ENCODE measurements around the gene ROBO2.

ROBO2 gene

DNA sequence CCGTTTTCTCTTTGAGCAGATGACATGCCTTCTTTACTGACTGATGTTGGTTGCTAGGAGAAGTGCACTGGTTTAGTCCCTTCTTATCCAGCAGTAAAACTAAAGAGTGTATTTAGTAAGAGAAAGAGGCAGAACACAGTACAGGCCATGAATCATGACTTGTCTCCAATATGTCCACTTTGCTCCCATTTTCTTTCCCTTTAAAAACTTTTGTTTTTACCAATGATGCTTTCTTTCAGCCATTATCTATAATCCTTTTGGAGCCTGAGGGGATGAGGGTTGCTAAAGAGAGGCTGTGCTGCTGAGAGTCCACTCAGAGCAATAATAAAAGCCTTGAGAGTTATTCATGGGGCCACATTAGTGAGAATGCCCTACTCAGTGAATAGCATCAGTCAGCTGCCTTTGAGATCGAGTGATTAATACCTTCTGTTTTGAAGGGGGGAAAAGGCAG, 12.2 kb downstream of the ROBO2 start (continued):
- TF ChIP-seq, protein P1, sequence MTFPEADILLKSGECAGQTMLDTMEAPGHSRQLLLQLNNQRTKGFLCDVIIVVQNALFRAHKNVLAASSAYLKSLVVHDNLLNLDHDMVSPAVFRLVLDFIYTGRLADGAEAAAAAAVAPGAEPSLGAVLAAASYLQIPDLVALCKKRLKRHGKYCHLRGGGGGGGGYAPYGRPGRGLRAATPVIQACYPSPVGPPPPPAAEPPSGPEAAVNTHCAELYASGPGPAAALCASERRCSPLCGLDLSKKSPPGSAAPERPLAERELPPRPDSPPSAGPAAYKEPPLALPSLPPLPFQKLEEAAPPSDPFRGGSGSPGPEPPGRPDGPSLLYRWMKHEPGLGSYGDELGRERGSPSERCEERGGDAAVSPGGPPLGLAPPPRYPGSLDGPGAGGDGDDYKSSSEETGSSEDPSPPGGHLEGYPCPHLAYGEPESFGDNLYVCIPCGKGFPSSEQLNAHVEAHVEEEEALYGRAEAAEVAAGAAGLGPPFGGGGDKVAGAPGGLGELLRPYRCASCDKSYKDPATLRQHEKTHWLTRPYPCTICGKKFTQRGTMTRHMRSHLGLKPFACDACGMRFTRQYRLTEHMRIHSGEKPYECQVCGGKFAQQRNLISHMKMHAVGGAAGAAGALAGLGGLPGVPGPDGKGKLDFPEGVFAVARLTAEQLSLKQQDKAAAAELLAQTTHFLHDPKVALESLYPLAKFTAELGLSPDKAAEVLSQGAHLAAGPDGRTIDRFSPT (tag by site-specific recombination; IDR thresholded peaks at IDR 0.05) = no peak
- TF ChIP-seq ZNF133 (tag by site-specific recombination; IDR thresholded peaks at IDR 0.05) = no peak
- no peak for TF ChIP-seq ZNF660 (tag by site-specific recombination; IDR thresholded peaks at IDR 0.05)
- TF ChIP-seq OSR2 (tag by site-specific recombination; IDR thresholded peaks at IDR 0.05) = no peak

DNA sequence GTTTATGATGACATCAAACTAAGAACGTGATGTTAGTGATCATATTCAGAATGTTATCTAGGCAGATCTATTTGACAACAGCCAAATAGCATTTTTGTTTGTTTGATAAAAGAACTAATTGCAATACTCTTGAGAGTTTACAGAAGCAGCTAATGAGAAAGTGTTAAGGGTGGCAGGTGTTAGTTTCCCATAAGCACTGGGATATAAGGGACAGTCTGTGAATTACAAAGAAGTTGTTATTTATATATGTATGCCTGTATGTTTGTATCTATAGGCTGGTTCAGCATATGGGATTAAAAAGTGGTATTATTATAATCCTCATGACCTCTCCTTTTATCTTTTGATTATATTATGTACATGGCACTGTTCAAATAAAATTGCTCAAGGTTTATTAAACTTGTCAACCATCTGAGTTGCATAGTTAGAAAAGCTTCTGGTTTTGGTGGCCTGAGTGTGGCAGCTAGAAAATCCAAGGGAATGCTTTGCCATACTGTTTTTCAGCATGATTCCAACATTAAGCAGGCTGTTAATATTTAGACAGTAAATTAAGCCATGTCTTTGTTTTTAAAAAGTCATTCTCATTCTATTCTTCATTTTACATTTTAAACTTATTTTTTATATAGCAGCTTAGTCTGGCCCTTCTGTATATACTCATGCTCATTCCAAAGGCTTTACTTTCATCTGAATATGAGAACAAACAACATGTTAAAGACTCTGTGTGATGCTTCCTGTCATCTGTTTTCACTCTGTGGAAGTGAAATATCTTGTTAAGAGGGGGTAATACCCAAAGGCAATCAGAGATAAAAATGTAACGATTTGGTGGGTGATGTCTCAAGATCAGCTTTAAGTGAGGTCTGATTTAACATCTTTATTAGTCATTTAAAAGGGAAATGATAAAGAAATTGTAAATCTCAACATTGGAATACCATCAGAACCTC, 13.1 kb downstream of the ROBO2 start:
- no peak overlapping the region for H3K27ac ChIP-seq (ENCODE audit: extremely low read depth, low read depth, low read length)
- POLR2A ChIA-PET = no interaction called here
- H3K4me1 ChIP-seq (ENCODE audit: control insufficient read depth, insufficient read depth, low read length) = peaks cover 11% of the 10 kb centered on the region; the same call in 1 of the 2 replicates
- no peak overlapping the region for H3K4me3 ChIP-seq (ENCODE audit: low read depth, low read length)
- CTCF ChIA-PET = interaction anchor here (1.0 kb wide), 1 partner anchor 10 kb away, joined by 3 read pairs; no protein-coding TSS in a partner anchor
- TF ChIP-seq OSR2 (tag by site-specific recombination; IDR thresholded peaks at IDR 0.05) = 0 out of 2 replicates have a peak, but pooled peaks have one; percentile 7
- TF ChIP-seq ZNF837 (tag by site-specific recombination; IDR thresholded peaks at IDR 0.05) = no peak
- no peaks in the 10 kb centered on the region for H3K36me3 ChIP-seq (ENCODE audit: control insufficient read depth in 2 of 2, insufficient read depth in 1 of 2, low read length in 2 of 2)
- no peaks in the 10 kb centered on the region for H3K9me3 ChIP-seq (ENCODE audit: control insufficient read depth, insufficient read depth, low read depth, low read length)

- ChIA-PET CTCF (no interaction called here), POLR2A (no interaction called here)
- Histone ChIP-seq H3K4me1 (ENCODE audit: control insufficient read depth, insufficient read depth, low read length) (peaks cover 11% of the 10 kb centered on the region; the same call in 1 of the 2 replicates), H3K27ac (ENCODE audit: extremely low read depth, low read depth, low read length) (no peak overlapping the region), H3K9me3 (ENCODE audit: control insufficient read depth, insufficient read depth, low read depth, low read length) (no peaks in the 10 kb centered on the region), H3K36me3 (ENCODE audit: control insufficient read depth in 2 of 2, insufficient read depth in 1 of 2, low read length in 2 of 2) (no peaks in the 10 kb centered on the region), H3K4me3 (ENCODE audit: low read depth, low read length) (no peak overlapping the region)
- TF ChIP-seq, protein P2, sequence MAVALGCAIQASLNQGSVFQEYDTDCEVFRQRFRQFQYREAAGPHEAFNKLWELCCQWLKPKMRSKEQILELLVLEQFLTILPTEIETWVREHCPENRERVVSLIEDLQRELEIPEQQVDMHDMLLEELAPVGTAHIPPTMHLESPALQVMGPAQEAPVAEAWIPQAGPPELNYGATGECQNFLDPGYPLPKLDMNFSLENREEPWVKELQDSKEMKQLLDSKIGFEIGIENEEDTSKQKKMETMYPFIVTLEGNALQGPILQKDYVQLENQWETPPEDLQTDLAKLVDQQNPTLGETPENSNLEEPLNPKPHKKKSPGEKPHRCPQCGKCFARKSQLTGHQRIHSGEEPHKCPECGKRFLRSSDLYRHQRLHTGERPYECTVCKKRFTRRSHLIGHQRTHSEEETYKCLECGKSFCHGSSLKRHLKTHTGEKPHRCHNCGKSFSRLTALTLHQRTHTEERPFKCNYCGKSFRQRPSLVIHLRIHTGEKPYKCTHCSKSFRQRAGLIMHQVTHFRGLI (tag by site-specific recombination; IDR thresholded peaks at IDR 0.05) = no peak
- TF ChIP-seq WT1 (tag by site-specific recombination; IDR thresholded peaks at IDR 0.05) = peak; percentile 69
- no peak for TF ChIP-seq ZNF292 (tag by site-specific recombination; IDR thresholded peaks at IDR 0.05; ENCODE audit: borderline replicate concordance, low read depth)
- TF ChIP-seq KLF8 (tag by site-specific recombination; IDR thresholded peaks at IDR 0.05) = no peak
- no peak for TF ChIP-seq ZNF274 (IDR thresholded peaks at IDR 0.05; ENCODE audit: low read length)
- no peak for TF ChIP-seq ZNF274 (tag by site-specific recombination; IDR thresholded peaks at IDR 0.05; ENCODE audit: borderline replicate concordance)
- peak; percentile 42; the same call in 1 of the 2 replicates for TF ChIP-seq ZBTB20 (tag by site-specific recombination; IDR thresholded peaks at IDR 0.05)
- no peak for TF ChIP-seq ZNF585B (tag by site-specific recombination; IDR thresholded peaks at IDR 0.05)
- TF ChIP-seq ZSCAN4 (tag by site-specific recombination; IDR thresholded peaks at IDR 0.05) = no peak
- TF ChIP-seq, protein P3, sequence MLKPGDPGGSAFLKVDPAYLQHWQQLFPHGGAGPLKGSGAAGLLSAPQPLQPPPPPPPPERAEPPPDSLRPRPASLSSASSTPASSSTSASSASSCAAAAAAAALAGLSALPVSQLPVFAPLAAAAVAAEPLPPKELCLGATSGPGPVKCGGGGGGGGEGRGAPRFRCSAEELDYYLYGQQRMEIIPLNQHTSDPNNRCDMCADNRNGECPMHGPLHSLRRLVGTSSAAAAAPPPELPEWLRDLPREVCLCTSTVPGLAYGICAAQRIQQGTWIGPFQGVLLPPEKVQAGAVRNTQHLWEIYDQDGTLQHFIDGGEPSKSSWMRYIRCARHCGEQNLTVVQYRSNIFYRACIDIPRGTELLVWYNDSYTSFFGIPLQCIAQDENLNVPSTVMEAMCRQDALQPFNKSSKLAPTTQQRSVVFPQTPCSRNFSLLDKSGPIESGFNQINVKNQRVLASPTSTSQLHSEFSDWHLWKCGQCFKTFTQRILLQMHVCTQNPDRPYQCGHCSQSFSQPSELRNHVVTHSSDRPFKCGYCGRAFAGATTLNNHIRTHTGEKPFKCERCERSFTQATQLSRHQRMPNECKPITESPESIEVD (tag by site-specific recombination; IDR thresholded peaks at IDR 0.05) = peak; percentile 60; the same call in 1 of the 2 replicates
- TF ChIP-seq YY2 (tag by site-specific recombination; IDR thresholded peaks at IDR 0.05) = no peak
- TF ChIP-seq TCF7L2 (IDR thresholded peaks at IDR 0.05; ENCODE audit: borderline replicate concordance, low read depth, low read length) = peak; percentile 41; the same call in 1 of the 2 replicates
- no peak for TF ChIP-seq REPIN1 (tag by site-specific recombination; IDR thresholded peaks at IDR 0.05; ENCODE audit: low read depth)
- no peak for TF ChIP-seq KLF17 (tag by site-specific recombination; IDR thresholded peaks at IDR 0.05)
- no peak for TF ChIP-seq ZNF629 (tag by site-specific recombination; IDR thresholded peaks at IDR 0.05)
- TF ChIP-seq ZNF837 (tag by site-specific recombination; IDR thresholded peaks at IDR 0.05) = no peak
- TF ChIP-seq ZNF701 (tag by site-specific recombination; IDR thresholded peaks at IDR 0.05) = no peak
- TF ChIP-seq, protein P4, sequence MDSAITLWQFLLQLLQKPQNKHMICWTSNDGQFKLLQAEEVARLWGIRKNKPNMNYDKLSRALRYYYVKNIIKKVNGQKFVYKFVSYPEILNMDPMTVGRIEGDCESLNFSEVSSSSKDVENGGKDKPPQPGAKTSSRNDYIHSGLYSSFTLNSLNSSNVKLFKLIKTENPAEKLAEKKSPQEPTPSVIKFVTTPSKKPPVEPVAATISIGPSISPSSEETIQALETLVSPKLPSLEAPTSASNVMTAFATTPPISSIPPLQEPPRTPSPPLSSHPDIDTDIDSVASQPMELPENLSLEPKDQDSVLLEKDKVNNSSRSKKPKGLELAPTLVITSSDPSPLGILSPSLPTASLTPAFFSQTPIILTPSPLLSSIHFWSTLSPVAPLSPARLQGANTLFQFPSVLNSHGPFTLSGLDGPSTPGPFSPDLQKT (IDR thresholded peaks at IDR 0.05; ENCODE audit: borderline replicate concordance, low read depth, low read length) = no peak
- no peak for TF ChIP-seq ZNF138 (tag by site-specific recombination; IDR thresholded peaks at IDR 0.05; ENCODE audit: borderline replicate concordance)
Measured at GRCh38 chr3:77053795-77054194, 13.9 kb downstream of the ROBO2 start.

All from HEK293 (cell line).